A549 treated with RU486 at 1 μM for 4 hours (cell line): ENCODE measurements around the gene RYK. TPM values are rescaled to one million over a fixed set of nuclear protein-coding genes. Genes with fewer than 3 reads are reported as not detected.

Source experiments
- total RNA-seq: library from RNA; stranded (reverse); fragments of 200-300 nt; extraction: Qiagen RNA extraction; gene quantifications from 5 replicates; pipeline ENCODE4 v1.2.3, GENCODE V29; 2022; ENCODE audit warnings: low read depth

RYK gene
- total RNA-seq: 20.8 to 36.9 TPM (median 28.1 TPM) in 5 replicates

GRCh38 chr3:134250717-134251220 lies at the start of gene RYK:
RYK (minus strand) TSS chr3:134250859; CDS start chr3:134250654, 205 bp downstream.

Other genes with a start within 250 kb of the RYK start
- 0.06 to 0.10 TPM in 2 of 5 replicates, not detected in the others for gene SLCO2A1, start 220.9 kb downstream of the RYK start, total RNA-seq
- 36.3 to 43.2 TPM (median 41.7 TPM) in 5 replicates for gene AMOTL2, start 123.6 kb upstream of the RYK start, total RNA-seq
- gene ANAPC13, start 235.1 kb upstream of the RYK start, total RNA-seq: 34.3 to 51.5 TPM (median 47.6 TPM) in 5 replicates
- 11.6 to 17.0 TPM (median 14.0 TPM) in 5 replicates for gene CEP63, start 235.2 kb upstream of the RYK start, total RNA-seq